WTC11 (cell line): ENCODE results near the gene NUP93. TPM values are rescaled to one million over a fixed set of nuclear protein-coding genes. Genes with fewer than 3 reads are reported as not detected.

Source experiments
- ATAC-seq: fragments of 200-7000 bp; cut with Tn5 transposase; 2 replicates; pipeline ENCODE4 v1.10.0; 2021; ENCODE audit warnings: mild to moderate bottlenecking, moderate library complexity
- CTCF ChIA-PET: fragments of 300-600 bp; sonication (Branson Sonifier 250); formaldehyde crosslinking; loops from one replicate; lab custom pipeline; 2021; ENCODE audit warnings: antibody characterized with exemption; lab: Charles Lee
- POLR2A ChIA-PET: fragments of 350-600 bp; sonication (Branson Sonifier 250); formaldehyde crosslinking; loops from one replicate; lab custom pipeline; 2021; ENCODE audit warnings: antibody characterized with exemption; lab: Charles Lee
- DNase-seq: peaks from one replicate; pipeline ENCODE4 v3.0.0; 2021; ENCODE audit warnings: low spot score
- H3K27ac Mint-ChIP-seq: 2 replicates; pipeline ENCODE4 v1.8.0; 2021; ENCODE audit warnings: mixed read lengths
- H3K27me3 Mint-ChIP-seq: 2 replicates; pipeline ENCODE4 v1.8.0; 2021; ENCODE audit warnings: low read depth, mild to moderate bottlenecking, moderate library complexity, mixed read lengths
- H3K36me3 Mint-ChIP-seq: 2 replicates; pipeline ENCODE4 v1.8.0; 2021; ENCODE audit warnings: mixed read lengths
- H3K4me1 Mint-ChIP-seq: 2 replicates; pipeline ENCODE4 v1.8.0; 2022; ENCODE audit warnings: mixed read lengths
- H3K4me3 Mint-ChIP-seq: 2 replicates; pipeline ENCODE4 v1.8.0; 2021; ENCODE audit warnings: mild to moderate bottlenecking, moderate library complexity, mixed read lengths
- H3K9me3 Mint-ChIP-seq: 2 replicates; pipeline ENCODE4 v1.8.0; 2021; ENCODE audit warnings: mixed read lengths
- CBFB ChIP-seq: sonication (generic); formaldehyde crosslinking; IDR thresholded peaks from 2 replicates; pipeline ENCODE4 v1.8.1; 2022; ENCODE audit warnings: mild to moderate bottlenecking, low read depth, missing genetic modification reagents
- CREB1 ChIP-seq: sonication (generic); formaldehyde crosslinking; IDR thresholded peaks from 2 replicates; pipeline ENCODE4 v1.8.0; 2023; ENCODE audit warnings: mild to moderate bottlenecking, missing genetic modification reagents
- E2F4 ChIP-seq: sonication (generic); formaldehyde crosslinking; IDR thresholded peaks from 2 replicates; pipeline ENCODE4 v1.8.1; 2022; ENCODE audit warnings: low read depth, mild to moderate bottlenecking, moderate library complexity, missing genetic modification reagents, borderline replicate concordance
- HMGA2 ChIP-seq: fragments of 250-450 bp; sonication (Bioruptor Pico); IDR thresholded peaks from 2 replicates; pipeline ENCODE4 v1.4.0; 2021; ENCODE audit warnings: mild to moderate bottlenecking, moderate library complexity
- KAT7 ChIP-seq: sonication (generic); formaldehyde crosslinking; IDR thresholded peaks from 2 replicates; pipeline ENCODE4 v1.8.1; 2023; ENCODE audit warnings: missing genetic modification reagents, mild to moderate bottlenecking, borderline replicate concordance
- MAX ChIP-seq: sonication (generic); formaldehyde crosslinking; IDR thresholded peaks from 2 replicates; pipeline ENCODE4 v1.8.0; 2022; ENCODE audit warnings: mild to moderate bottlenecking, missing genetic modification reagents
- MYBL2 ChIP-seq: sonication (generic); formaldehyde crosslinking; IDR thresholded peaks from 2 replicates; pipeline ENCODE4 v1.8.1; 2023; ENCODE audit warnings: mild to moderate bottlenecking, moderate library complexity, missing genetic modification reagents
- PRRX2 ChIP-seq: fragments of 250-450 bp; sonication (Bioruptor Pico); IDR thresholded peaks from 2 replicates; pipeline ENCODE4 v1.8.0; 2021; ENCODE audit warnings: mild to moderate bottlenecking
- SOX15 ChIP-seq: fragments of 250-450 bp; sonication (Bioruptor Pico); IDR thresholded peaks from 2 replicates; pipeline ENCODE4 v1.9.0; 2021; ENCODE audit warnings: mild to moderate bottlenecking
- TCF7 ChIP-seq: sonication (generic); formaldehyde crosslinking; IDR thresholded peaks from 2 replicates; pipeline ENCODE4 v1.8.0; 2022; ENCODE audit warnings: mild to moderate bottlenecking, low read depth, missing genetic modification reagents, moderate library complexity
- TP53 ChIP-seq: sonication (generic); formaldehyde crosslinking; IDR thresholded peaks from 2 replicates; pipeline ENCODE4 v1.8.1; 2023; ENCODE audit warnings: mild to moderate bottlenecking, missing genetic modification reagents
- ZSCAN18 ChIP-seq: fragments of 250-450 bp; sonication (Bioruptor Pico); IDR thresholded peaks from 2 replicates; pipeline ENCODE4 v2.1.2; 2022; ENCODE audit warnings: mild to moderate bottlenecking, moderate library complexity
- total RNA-seq: library from RNA; stranded (reverse); gene quantifications from 3 replicates; pipeline ENCODE4 v1.2.3, GENCODE V29; 2021
- TF ChIP-seq, protein P1 (sequence below): fragments of 250-450 bp; sonication (Bioruptor Pico); IDR thresholded peaks from 2 replicates; pipeline ENCODE4 v1.9.0; 2021; ENCODE audit warnings: mild to moderate bottlenecking, borderline replicate concordance
- TF ChIP-seq, protein P2 (sequence below): sonication (generic); formaldehyde crosslinking; IDR thresholded peaks from 2 replicates; pipeline ENCODE4 v1.8.0; 2022; ENCODE audit warnings: mild to moderate bottlenecking, missing genetic modification reagents
- TF ChIP-seq, protein P3 (sequence below): fragments of 250-450 bp; sonication (Bioruptor Pico); conservative IDR thresholded peaks from 2 replicates; pipeline ENCODE4 v1.9.0; 2021; ENCODE audit warnings: mild to moderate bottlenecking
- TF ChIP-seq, protein P4 (sequence below): sonication (generic); formaldehyde crosslinking; IDR thresholded peaks from 2 replicates; pipeline ENCODE4 v1.8.1; 2022; ENCODE audit warnings: mild to moderate bottlenecking, missing genetic modification reagents, moderate library complexity, borderline replicate concordance
- TF ChIP-seq, protein P5 (sequence below): sonication (generic); formaldehyde crosslinking; conservative IDR thresholded peaks from 2 replicates; pipeline ENCODE4 v1.8.1; 2022; ENCODE audit warnings: mild to moderate bottlenecking, missing genetic modification reagents
- TF ChIP-seq, protein P6 (sequence below): fragments of 200-600 bp; IDR thresholded peaks from 2 replicates; pipeline ENCODE4 v1.8.0; 2022; ENCODE audit warnings: antibody characterized with exemption
- TF ChIP-seq, protein P7 (sequence below): sonication (generic); formaldehyde crosslinking; IDR thresholded peaks from 2 replicates; pipeline ENCODE4 v1.8.1; 2023; ENCODE audit warnings: mild to moderate bottlenecking, missing genetic modification reagents

The NUP93 gene
- total RNA-seq, 1 experiment from 2014 or later, result 185 TPM

DNA sequence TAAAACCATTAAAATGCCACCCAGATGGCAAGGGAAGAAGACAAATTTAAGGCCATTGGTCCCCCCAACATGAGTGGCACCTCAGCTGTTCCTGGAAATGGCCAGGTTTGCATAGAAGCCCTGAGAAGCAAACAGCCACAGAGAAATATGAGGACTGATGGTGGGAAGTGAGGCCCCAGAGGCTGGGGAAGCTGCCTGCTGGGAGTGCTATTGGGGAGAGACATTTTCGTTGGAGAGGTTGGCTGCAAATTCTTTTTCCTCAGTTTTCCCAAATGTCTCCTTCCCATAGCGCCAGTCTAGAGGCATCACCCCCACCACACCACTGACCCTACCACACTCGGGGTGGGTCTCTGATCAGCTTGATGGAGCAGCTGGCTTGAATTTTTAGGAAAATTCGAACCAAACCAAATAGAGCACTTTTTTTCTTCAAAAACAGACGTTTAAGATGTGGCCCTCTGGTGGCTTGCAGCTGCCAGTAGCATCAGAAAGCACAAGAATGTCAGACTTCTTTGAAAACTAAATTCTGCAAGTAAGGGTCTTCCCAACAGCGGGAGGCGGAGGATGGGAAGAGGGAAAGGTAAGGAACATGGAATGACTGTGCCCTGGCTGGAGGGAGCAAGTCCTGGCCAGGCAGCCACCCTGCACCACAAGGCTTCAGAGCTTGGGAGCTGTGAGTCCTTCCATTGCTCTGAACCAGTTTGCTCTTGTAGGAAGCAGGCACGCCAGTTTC, 121.9 kb downstream of the NUP93 start:
- ChIA-PET POLR2A (no interaction called here), CTCF (interaction anchor here (0.7 to 2.4 kb wide), 14 partner anchors 8 to 535 kb away, joined by 3 to 10 read pairs (median 4); no protein-coding TSS in a partner anchor)
- Mint-ChIP-seq H3K27ac (no peak overlapping the region; the same call in 1 of the 2 replicates), H3K27me3 (no peaks in the 10 kb centered on the region), H3K36me3 (peaks cover 7% of the 10 kb centered on the region), H3K9me3 (peaks cover 11% of the 10 kb centered on the region; the same call in 1 of the 2 replicates), H3K4me3 (no peak overlapping the region), H3K4me1 (peaks cover 31% of the 10 kb centered on the region)
- TF ChIP-seq KAT7 (CRISPR knock-in tag) (no peak), E2F4 (no peak), TP53 (no peak), ZSCAN18 (CRISPR knock-in tag) (no peak), TCF7 (CRISPR knock-in tag) (no peak), CREB1 (CRISPR knock-in tag) (no peak), MYBL2 (no peak), PRRX2 (CRISPR knock-in tag) (no peak), SOX15 (CRISPR knock-in tag) (no peak), MAX (CRISPR knock-in tag) (no peak), CBFB (CRISPR knock-in tag) (no peak), HMGA2 (CRISPR knock-in tag) (no peak)
- TF ChIP-seq, protein P1, sequence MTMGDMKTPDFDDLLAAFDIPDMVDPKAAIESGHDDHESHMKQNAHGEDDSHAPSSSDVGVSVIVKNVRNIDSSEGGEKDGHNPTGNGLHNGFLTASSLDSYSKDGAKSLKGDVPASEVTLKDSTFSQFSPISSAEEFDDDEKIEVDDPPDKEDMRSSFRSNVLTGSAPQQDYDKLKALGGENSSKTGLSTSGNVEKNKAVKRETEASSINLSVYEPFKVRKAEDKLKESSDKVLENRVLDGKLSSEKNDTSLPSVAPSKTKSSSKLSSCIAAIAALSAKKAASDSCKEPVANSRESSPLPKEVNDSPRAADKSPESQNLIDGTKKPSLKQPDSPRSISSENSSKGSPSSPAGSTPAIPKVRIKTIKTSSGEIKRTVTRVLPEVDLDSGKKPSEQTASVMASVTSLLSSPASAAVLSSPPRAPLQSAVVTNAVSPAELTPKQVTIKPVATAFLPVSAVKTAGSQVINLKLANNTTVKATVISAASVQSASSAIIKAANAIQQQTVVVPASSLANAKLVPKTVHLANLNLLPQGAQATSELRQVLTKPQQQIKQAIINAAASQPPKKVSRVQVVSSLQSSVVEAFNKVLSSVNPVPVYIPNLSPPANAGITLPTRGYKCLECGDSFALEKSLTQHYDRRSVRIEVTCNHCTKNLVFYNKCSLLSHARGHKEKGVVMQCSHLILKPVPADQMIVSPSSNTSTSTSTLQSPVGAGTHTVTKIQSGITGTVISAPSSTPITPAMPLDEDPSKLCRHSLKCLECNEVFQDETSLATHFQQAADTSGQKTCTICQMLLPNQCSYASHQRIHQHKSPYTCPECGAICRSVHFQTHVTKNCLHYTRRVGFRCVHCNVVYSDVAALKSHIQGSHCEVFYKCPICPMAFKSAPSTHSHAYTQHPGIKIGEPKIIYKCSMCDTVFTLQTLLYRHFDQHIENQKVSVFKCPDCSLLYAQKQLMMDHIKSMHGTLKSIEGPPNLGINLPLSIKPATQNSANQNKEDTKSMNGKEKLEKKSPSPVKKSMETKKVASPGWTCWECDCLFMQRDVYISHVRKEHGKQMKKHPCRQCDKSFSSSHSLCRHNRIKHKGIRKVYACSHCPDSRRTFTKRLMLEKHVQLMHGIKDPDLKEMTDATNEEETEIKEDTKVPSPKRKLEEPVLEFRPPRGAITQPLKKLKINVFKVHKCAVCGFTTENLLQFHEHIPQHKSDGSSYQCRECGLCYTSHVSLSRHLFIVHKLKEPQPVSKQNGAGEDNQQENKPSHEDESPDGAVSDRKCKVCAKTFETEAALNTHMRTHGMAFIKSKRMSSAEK (CRISPR knock-in tag), result no peak
- TF ChIP-seq, protein P2, sequence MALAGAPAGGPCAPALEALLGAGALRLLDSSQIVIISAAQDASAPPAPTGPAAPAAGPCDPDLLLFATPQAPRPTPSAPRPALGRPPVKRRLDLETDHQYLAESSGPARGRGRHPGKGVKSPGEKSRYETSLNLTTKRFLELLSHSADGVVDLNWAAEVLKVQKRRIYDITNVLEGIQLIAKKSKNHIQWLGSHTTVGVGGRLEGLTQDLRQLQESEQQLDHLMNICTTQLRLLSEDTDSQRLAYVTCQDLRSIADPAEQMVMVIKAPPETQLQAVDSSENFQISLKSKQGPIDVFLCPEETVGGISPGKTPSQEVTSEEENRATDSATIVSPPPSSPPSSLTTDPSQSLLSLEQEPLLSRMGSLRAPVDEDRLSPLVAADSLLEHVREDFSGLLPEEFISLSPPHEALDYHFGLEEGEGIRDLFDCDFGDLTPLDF (CRISPR knock-in tag), result no peak
- TF ChIP-seq, protein P3, sequence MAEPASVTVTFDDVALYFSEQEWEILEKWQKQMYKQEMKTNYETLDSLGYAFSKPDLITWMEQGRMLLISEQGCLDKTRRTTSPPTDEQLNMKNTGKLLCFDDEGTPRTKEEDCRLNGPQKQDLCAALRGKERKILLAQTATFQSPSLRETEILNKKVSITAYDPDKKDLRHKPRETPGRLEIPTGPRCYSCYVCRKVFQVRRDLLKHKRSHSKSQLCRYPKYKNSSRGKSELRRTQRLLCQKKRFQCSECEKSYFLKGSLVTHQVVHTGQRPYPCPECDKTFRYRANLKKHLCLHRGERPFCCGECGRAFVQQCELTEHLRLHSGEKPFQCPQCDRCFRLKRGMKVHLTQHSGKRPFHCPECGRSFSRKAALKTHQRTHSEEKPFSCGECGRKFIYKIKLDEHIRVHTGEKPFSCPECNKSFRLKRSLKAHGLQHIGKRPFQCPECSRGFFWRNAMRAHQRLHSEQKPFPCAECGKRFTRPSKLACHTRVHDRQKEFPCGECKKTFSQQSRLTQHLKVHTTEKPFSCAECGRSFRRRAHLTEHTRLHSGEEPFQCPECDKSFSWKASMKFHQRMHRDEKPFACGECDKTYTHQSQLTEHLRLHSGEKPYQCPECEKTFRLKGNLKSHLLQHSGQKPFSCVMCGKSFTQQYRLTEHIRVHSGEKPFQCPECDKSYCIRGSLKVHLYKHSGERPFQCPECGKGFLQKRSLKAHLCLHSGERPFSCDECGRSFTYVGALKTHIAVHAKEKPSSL (CRISPR knock-in tag), result no peak
- TF ChIP-seq, protein P4, sequence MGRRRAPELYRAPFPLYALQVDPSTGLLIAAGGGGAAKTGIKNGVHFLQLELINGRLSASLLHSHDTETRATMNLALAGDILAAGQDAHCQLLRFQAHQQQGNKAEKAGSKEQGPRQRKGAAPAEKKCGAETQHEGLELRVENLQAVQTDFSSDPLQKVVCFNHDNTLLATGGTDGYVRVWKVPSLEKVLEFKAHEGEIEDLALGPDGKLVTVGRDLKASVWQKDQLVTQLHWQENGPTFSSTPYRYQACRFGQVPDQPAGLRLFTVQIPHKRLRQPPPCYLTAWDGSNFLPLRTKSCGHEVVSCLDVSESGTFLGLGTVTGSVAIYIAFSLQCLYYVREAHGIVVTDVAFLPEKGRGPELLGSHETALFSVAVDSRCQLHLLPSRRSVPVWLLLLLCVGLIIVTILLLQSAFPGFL, result no peak
- TF ChIP-seq, protein P5, sequence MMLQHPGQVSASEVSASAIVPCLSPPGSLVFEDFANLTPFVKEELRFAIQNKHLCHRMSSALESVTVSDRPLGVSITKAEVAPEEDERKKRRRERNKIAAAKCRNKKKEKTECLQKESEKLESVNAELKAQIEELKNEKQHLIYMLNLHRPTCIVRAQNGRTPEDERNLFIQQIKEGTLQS, result no peak
- TF ChIP-seq, protein P6, sequence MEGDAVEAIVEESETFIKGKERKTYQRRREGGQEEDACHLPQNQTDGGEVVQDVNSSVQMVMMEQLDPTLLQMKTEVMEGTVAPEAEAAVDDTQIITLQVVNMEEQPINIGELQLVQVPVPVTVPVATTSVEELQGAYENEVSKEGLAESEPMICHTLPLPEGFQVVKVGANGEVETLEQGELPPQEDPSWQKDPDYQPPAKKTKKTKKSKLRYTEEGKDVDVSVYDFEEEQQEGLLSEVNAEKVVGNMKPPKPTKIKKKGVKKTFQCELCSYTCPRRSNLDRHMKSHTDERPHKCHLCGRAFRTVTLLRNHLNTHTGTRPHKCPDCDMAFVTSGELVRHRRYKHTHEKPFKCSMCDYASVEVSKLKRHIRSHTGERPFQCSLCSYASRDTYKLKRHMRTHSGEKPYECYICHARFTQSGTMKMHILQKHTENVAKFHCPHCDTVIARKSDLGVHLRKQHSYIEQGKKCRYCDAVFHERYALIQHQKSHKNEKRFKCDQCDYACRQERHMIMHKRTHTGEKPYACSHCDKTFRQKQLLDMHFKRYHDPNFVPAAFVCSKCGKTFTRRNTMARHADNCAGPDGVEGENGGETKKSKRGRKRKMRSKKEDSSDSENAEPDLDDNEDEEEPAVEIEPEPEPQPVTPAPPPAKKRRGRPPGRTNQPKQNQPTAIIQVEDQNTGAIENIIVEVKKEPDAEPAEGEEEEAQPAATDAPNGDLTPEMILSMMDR, result no peak
- TF ChIP-seq, protein P7, sequence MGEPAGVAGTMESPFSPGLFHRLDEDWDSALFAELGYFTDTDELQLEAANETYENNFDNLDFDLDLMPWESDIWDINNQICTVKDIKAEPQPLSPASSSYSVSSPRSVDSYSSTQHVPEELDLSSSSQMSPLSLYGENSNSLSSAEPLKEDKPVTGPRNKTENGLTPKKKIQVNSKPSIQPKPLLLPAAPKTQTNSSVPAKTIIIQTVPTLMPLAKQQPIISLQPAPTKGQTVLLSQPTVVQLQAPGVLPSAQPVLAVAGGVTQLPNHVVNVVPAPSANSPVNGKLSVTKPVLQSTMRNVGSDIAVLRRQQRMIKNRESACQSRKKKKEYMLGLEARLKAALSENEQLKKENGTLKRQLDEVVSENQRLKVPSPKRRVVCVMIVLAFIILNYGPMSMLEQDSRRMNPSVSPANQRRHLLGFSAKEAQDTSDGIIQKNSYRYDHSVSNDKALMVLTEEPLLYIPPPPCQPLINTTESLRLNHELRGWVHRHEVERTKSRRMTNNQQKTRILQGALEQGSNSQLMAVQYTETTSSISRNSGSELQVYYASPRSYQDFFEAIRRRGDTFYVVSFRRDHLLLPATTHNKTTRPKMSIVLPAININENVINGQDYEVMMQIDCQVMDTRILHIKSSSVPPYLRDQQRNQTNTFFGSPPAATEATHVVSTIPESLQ (CRISPR knock-in tag), result no peak
- DNase-seq (peak; percentile 40), ATAC-seq (peak; percentile 55)
